HepG2 (cell line): Measurements from ENCODE around the gene DNAJA2. TPM values are rescaled to one million over a fixed set of nuclear protein-coding genes. Genes with fewer than 3 reads are reported as not detected.

ENCODE experiments used
- CEBPZ ChIP-seq: IDR thresholded peaks from 2 replicates; pipeline ENCODE4 v1.6.1; 2012; ENCODE audit warnings: low read length, improper control_type of control experiment
- EHMT2 ChIP-seq: fragments of 200-600 bp; sonication (generic); IDR thresholded peaks from 2 replicates; pipeline ENCODE4 v1.7.0; 2017; ENCODE audit warnings: antibody characterized with exemption, low read depth, low read length, borderline replicate concordance
- FOSL1 ChIP-seq: sonication (generic); formaldehyde crosslinking; IDR thresholded peaks from 2 replicates; pipeline ENCODE4 v1.9.0; 2021; ENCODE audit warnings: missing genetic modification reagents, borderline replicate concordance
- FUBP1 ChIP-seq: sonication (generic); formaldehyde crosslinking; IDR thresholded peaks from 2 replicates; pipeline ENCODE4 v1.5.1; 2020; ENCODE audit warnings: missing genetic modification reagents, mild to moderate bottlenecking, borderline replicate concordance
- IRF1 ChIP-seq: sonication (generic); formaldehyde crosslinking; IDR thresholded peaks from 2 replicates; pipeline ENCODE4 v1.4.0; 2020; ENCODE audit warnings: low read depth, mild to moderate bottlenecking, missing genetic modification reagents
- MEIS1 ChIP-seq: sonication (generic); formaldehyde crosslinking; IDR thresholded peaks from 2 replicates; pipeline ENCODE4 v1.9.0; 2021; ENCODE audit warnings: mild to moderate bottlenecking, missing genetic modification reagents, moderate library complexity, borderline replicate concordance
- MTF1 ChIP-seq: sonication (generic); formaldehyde crosslinking; IDR thresholded peaks from 2 replicates; pipeline ENCODE4 v1.5.0; 2020; ENCODE audit warnings: missing genetic modification reagents
- NFE2L1 ChIP-seq: sonication (generic); formaldehyde crosslinking; IDR thresholded peaks from 2 replicates; pipeline ENCODE4 v1.4.0; 2020; ENCODE audit warnings: missing genetic modification reagents, mild to moderate bottlenecking, borderline replicate concordance
- NFKB2 ChIP-seq: sonication (generic); formaldehyde crosslinking; IDR thresholded peaks from 2 replicates; pipeline ENCODE4 v1.4.0; 2020; ENCODE audit warnings: missing genetic modification reagents, borderline replicate concordance
- NFYC ChIP-seq: IDR thresholded peaks from 2 replicates; pipeline ENCODE4 v1.6.1; 2016; ENCODE audit warnings: missing genetic modification reagents, missing compliant biosample characterization
- RAD51 ChIP-seq: fragments of 450-650 bp; IDR thresholded peaks from 2 replicates; pipeline ENCODE4 v1.6.1; 2016; ENCODE audit warnings: borderline replicate concordance
- SMAD9 ChIP-seq: sonication (generic); formaldehyde crosslinking; IDR thresholded peaks from 2 replicates; pipeline ENCODE4 v1.5.1; 2020; ENCODE audit warnings: mild to moderate bottlenecking, missing genetic modification reagents
- SSRP1 ChIP-seq: IDR thresholded peaks from 2 replicates; pipeline ENCODE4 v1.6.1; 2016; ENCODE audit warnings: control low read depth
- ZBTB7A ChIP-seq: sonication (generic); formaldehyde crosslinking; IDR thresholded peaks from 2 replicates; pipeline ENCODE4 v1.8.0; 2022; ENCODE audit warnings: mild to moderate bottlenecking, missing genetic modification reagents
- ZFYVE20 ChIP-seq: sonication (generic); formaldehyde crosslinking; IDR thresholded peaks from 2 replicates; pipeline ENCODE4 v1.8.0; 2023; ENCODE audit warnings: low read depth, mild to moderate bottlenecking, moderate library complexity, missing genetic modification reagents, borderline replicate concordance
- ZKSCAN5 ChIP-seq: sonication (generic); formaldehyde crosslinking; IDR thresholded peaks from 2 replicates; pipeline ENCODE4 v1.5.1; 2020; ENCODE audit warnings: mild to moderate bottlenecking, missing genetic modification reagents
- ZNF230 ChIP-seq: sonication (generic); formaldehyde crosslinking; IDR thresholded peaks from 2 replicates; pipeline ENCODE4 v1.4.0; 2020; ENCODE audit warnings: mild to moderate bottlenecking, missing genetic modification reagents
- ZNF468 ChIP-seq: sonication (generic); formaldehyde crosslinking; IDR thresholded peaks from 2 replicates; pipeline ENCODE4 v1.8.0; 2022; ENCODE audit warnings: mild to moderate bottlenecking, moderate library complexity, missing genetic modification reagents
- ZNF772 ChIP-seq: sonication (generic); formaldehyde crosslinking; IDR thresholded peaks from 2 replicates; pipeline ENCODE4 v1.5.0; 2020; ENCODE audit warnings: mild to moderate bottlenecking, missing genetic modification reagents
- ZNF839 ChIP-seq: sonication (generic); formaldehyde crosslinking; IDR thresholded peaks from 2 replicates; pipeline ENCODE4 v1.4.0; 2020; ENCODE audit warnings: missing genetic modification reagents, mild to moderate bottlenecking, borderline replicate concordance
- polyA plus RNA-seq, 8 experiments: library from polyadenylated mRNA; depleted of rRNA in 3 of 8; stranded (reverse) in 7 of 8; unstranded in 1 of 8; fragments of >200 nt; fragmentation: Illumina TruSeq in 4 of 8; extraction: Trizol in 4 of 8; gene quantifications; 2 replicates each; pipeline versions ENCODE4 v1.2.1 to v1.2.3, GENCODE V29; 2011 to 2016; ENCODE audit warnings: low read depth in 4 of 8, missing spikeins in 1 of 8, mixed read lengths in 1 of 8; ENCODE audit not compliant: insufficient read depth in 1 of 8
- total RNA-seq, 5 experiments: library from RNA; depleted of rRNA; stranded (reverse); fragments of >200 nt; fragmentation: Illumina TruSeq; extraction: Trizol; gene quantifications; 2 replicates each; pipeline ENCODE4 v1.2.3, GENCODE V29; 2016; ENCODE audit warnings: low read depth in 1 of 5
- TF ChIP-seq, protein P1 (sequence below): IDR thresholded peaks from 2 replicates; pipeline ENCODE4 v1.6.1; 2016; ENCODE audit warnings: missing genetic modification reagents, missing compliant biosample characterization

Gene DNAJA2
- total and polyA plus RNA-seq, 2 of the 13 experiments (the other 11 are each of a cell fraction or from before 2014, with no cell fraction given), result 25.4 to 176 TPM

DNA sequence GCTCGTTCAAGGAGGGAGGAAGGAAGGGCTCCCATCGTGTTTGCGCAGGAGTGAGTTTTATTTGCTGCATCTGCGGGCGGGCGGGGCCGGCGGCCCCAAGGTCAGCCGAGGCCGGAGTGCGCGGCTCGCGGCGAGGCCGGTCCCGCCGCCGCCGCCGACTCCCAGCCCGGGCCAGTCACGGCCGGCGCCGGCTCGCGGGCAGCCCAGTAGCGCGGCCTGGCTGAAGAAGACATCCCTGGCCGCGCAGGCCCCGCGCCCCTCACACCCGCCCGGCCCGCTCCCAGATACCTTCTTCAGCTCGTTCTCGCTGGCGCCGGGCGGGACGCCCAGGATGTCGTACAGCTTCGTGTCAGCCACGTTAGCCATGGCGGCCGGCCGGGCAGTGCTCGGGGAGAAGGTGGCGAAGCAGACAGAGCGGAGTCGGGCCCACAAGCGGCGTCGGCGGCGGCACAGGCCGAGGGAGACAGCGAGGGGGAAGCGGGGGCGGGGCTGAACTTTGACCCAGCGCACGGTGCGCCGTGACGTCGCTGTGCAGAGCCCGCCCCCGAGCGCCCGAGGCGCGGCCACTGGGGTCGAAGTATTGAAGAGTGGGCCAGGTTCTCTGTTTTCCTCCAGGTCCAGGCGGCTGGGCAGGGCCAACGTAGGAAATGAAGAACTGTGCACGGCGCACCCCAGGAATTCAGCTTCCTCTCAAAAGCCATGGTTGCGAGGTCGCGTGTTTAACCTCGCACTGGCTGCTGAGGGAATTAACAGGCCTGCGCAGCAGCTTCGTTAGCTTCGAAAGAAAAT, at the start of gene DNAJA2 (continued):
- TF ChIP-seq FUBP1 (CRISPR knock-in tag), result no peak
- TF ChIP-seq CEBPZ, result no peak
- TF ChIP-seq ZNF839 (CRISPR knock-in tag), result peak; percentile 82; the same call in 1 of the 2 replicates
- TF ChIP-seq NFE2L1 (CRISPR knock-in tag), result no peak
- peak; percentile 48; the same call in 1 of the 2 replicates for TF ChIP-seq FOSL1 (CRISPR knock-in tag)
- TF ChIP-seq ZBTB7A, result peak; percentile 88
- no peak; the same call in 1 of the 2 replicates for TF ChIP-seq IRF1 (CRISPR knock-in tag)
- 0 out of 2 replicates have a peak, but pooled peaks have one; percentile 78 for TF ChIP-seq ZFYVE20 (CRISPR knock-in tag)
- TF ChIP-seq, protein P1, sequence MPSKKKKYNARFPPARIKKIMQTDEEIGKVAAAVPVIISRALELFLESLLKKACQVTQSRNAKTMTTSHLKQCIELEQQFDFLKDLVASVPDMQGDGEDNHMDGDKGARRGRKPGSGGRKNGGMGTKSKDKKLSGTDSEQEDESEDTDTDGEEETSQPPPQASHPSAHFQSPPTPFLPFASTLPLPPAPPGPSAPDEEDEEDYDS, result peak; percentile 96
- TF ChIP-seq ZKSCAN5 (CRISPR knock-in tag), result peak; percentile 76
- TF ChIP-seq RAD51, result no peak
- peak; percentile 90 for TF ChIP-seq ZNF230 (CRISPR knock-in tag)
- no peak for TF ChIP-seq ZNF468 (CRISPR knock-in tag)
- TF ChIP-seq ZNF772 (CRISPR knock-in tag), result peak; percentile 99
- TF ChIP-seq SMAD9 (CRISPR knock-in tag), result peak; percentile 68; the same call in 1 of the 2 replicates
- peak; percentile 55; the same call in 1 of the 2 replicates for TF ChIP-seq MEIS1 (CRISPR knock-in tag)
- TF ChIP-seq MTF1 (CRISPR knock-in tag), result peak; percentile 90; the same call in 1 of the 2 replicates
- TF ChIP-seq NFYC (CRISPR knock-in tag), result peak; percentile 58
- peak; percentile 95 for TF ChIP-seq NFKB2 (CRISPR knock-in tag)
- TF ChIP-seq EHMT2, result no peak
- TF ChIP-seq SSRP1 (CRISPR knock-in tag), result no peak
